CD14-positive monocyte (primary cell): ENCODE measurements around the gene LARGE2. TPM values are rescaled to one million over a fixed set of nuclear protein-coding genes. Genes with fewer than 3 reads are reported as not detected.

Experiments
- DNase-seq, 3 donors: peaks; one replicate each; pipeline ENCODE4 v3.0.0-alpha.2; 2011 to 2022
- H2AFZ ChIP-seq: 2 replicates; pipeline ENCODE4 v1.6.0; 2012; ENCODE audit warnings: mild to moderate bottlenecking, low read depth, low read length, inconsistent platforms; ENCODE audit not compliant: insufficient read depth, poor library complexity, severe bottlenecking
- H3K27ac ChIP-seq, 2 donors: 1 replicate in 1 of 2; 2 replicates in 1 of 2; pipeline ENCODE4 v1.5.1; 2012 to 2013; ENCODE audit warnings: low read length in 2 of 2, control low read depth in 1 of 2, inconsistent platforms in 1 of 2, low read depth in 1 of 2, mild to moderate bottlenecking in 1 of 2
- H3K27me3 ChIP-seq, 2 donors: one replicate each; pipeline versions ENCODE4 v1.6.0 to v1.6.1; 2011 to 2013; ENCODE audit warnings: low read length in 2 of 2; ENCODE audit not compliant: control insufficient read depth in 2 of 2, insufficient read depth in 2 of 2
- H3K36me3 ChIP-seq, 2 donors: replicated peaks in 1 of 2; 1 replicate in 1 of 2; 2 replicates in 1 of 2; pipeline versions ENCODE4 v1.5.1 to v1.6.1; 2012 to 2013; ENCODE audit warnings: low read length in 2 of 2, control low read depth in 1 of 2, inconsistent platforms in 1 of 2, mild to moderate bottlenecking in 1 of 2; ENCODE audit not compliant: insufficient read depth in 2 of 2, control insufficient read depth in 1 of 2
- H3K4me1 ChIP-seq, 2 donors: 1 replicate in 1 of 2; 2 replicates in 1 of 2; pipeline versions ENCODE4 v1.5.1 to v1.6.1; 2012 to 2013; ENCODE audit warnings: low read length in 2 of 2, control low read depth in 1 of 2, inconsistent platforms in 1 of 2, mild to moderate bottlenecking in 1 of 2, moderate library complexity in 1 of 2; ENCODE audit not compliant: insufficient read depth in 2 of 2, control insufficient read depth in 1 of 2
- H3K4me2 ChIP-seq: replicated peaks from 2 replicates; pipeline ENCODE3; 2012; ENCODE audit warnings: low read length, moderate library complexity, mild to moderate bottlenecking; ENCODE audit not compliant: poor library complexity, severe bottlenecking; ENCODE audit errors: extremely low read depth
- H3K4me3 ChIP-seq, 3 experiments: fragments of 200-600 bp in 1 of 3; sonication (generic) in 1 of 3; replicated peaks in 1 of 3; 1 replicate in 2 of 3; 2 replicates in 1 of 3; pipeline ENCODE4 v1.5.1; 2011 to 2013; ENCODE audit warnings: low read length in 3 of 3, mild to moderate bottlenecking in 3 of 3, control low read depth in 2 of 3, low read depth in 2 of 3, inconsistent platforms in 1 of 3, moderate library complexity in 1 of 3
- H3K79me2 ChIP-seq: 2 replicates; pipeline ENCODE4 v1.6.0; 2012; ENCODE audit warnings: mild to moderate bottlenecking, control low read depth, inconsistent platforms, low read length, moderate library complexity; ENCODE audit not compliant: insufficient read depth
- H3K9ac ChIP-seq: 2 replicates; pipeline ENCODE4 v1.6.0; 2017; ENCODE audit warnings: low read length, mild to moderate bottlenecking; ENCODE audit not compliant: insufficient read depth, poor library complexity, severe bottlenecking
- H3K9me3 ChIP-seq, 2 donors: replicated peaks in 1 of 2; 1 replicate in 1 of 2; 2 replicates in 1 of 2; pipeline versions ENCODE4 v1.5.1 to v1.6.1; 2012 to 2013; ENCODE audit warnings: low read length in 2 of 2, control low read depth in 1 of 2; ENCODE audit not compliant: control insufficient read depth in 1 of 2, insufficient read depth in 1 of 2
- H4K20me1 ChIP-seq: 2 replicates; pipeline ENCODE4 v1.6.0; 2012; ENCODE audit warnings: mild to moderate bottlenecking, low read length, control low read depth, moderate library complexity; ENCODE audit not compliant: insufficient read depth
- H3K27ac Mint-ChIP-seq, 7 donors: one replicate each; pipeline ENCODE4 v1.8.0; 2020; ENCODE audit warnings: mild to moderate bottlenecking in 7 of 7, mixed read lengths in 7 of 7, moderate library complexity in 6 of 7, inconsistent platforms in 2 of 7
- H3K27me3 Mint-ChIP-seq, 3 donors: one replicate each; pipeline ENCODE4 v1.8.0; 2021 to 2022; ENCODE audit warnings: low read depth in 3 of 3, mild to moderate bottlenecking in 3 of 3, mixed read lengths in 3 of 3, moderate library complexity in 3 of 3, inconsistent platforms in 1 of 3
- H3K36me3 Mint-ChIP-seq, 2 donors: one replicate each; pipeline ENCODE4 v1.8.0; 2020; ENCODE audit warnings: mixed read lengths in 2 of 2, inconsistent platforms in 1 of 2, mild to moderate bottlenecking in 1 of 2
- H3K4me1 Mint-ChIP-seq: one replicate; pipeline ENCODE4 v1.8.0; 2020; ENCODE audit warnings: mild to moderate bottlenecking, mixed read lengths
- H3K4me3 Mint-ChIP-seq, 2 donors: one replicate each; pipeline ENCODE4 v1.8.0; 2020; ENCODE audit warnings: mild to moderate bottlenecking in 2 of 2, mixed read lengths in 2 of 2, moderate library complexity in 1 of 2
- H3K9me3 Mint-ChIP-seq, 7 donors: one replicate each; pipeline ENCODE4 v1.8.0; 2020 to 2022; ENCODE audit warnings: mixed read lengths in 7 of 7, mild to moderate bottlenecking in 6 of 7, moderate library complexity in 6 of 7, inconsistent platforms in 2 of 7
- whole genome bisulfite sequencing: methylation state at CpG from one replicate; pipeline ENCODE4 v1.1.5; 2013; ENCODE audit warnings: missing lambda C conversion rate; ENCODE audit not compliant: insufficient coverage; 5-methylcytosine and 5-hydroxymethylcytosine counted together
- intact Hi-C, 2 donors: fragments of 100-400 bp; cut with micrococcal nuclease; formaldehyde crosslinking; loops; one replicate each; pipeline versions ENCODE4 v1.15.0 to v1.15.1; 2023
- polyA plus RNA-seq, 3 donors: library from polyadenylated mRNA; depleted of rRNA in 1 of 3; unstranded in 2 of 3; stranded (reverse) in 1 of 3; fragments of 300-500 nt in 2 of 3; fragments of >200 nt in 1 of 3; fragmentation: Illumina TruSeq in 2 of 3; gene quantifications; 1 replicate in 2 of 3; 2 replicates in 1 of 3; pipeline ENCODE4 v1.2.3, GENCODE V29; 2012 to 2021
- TF ChIP-seq, protein P1 (sequence below): fragments of 200-600 bp; IDR thresholded peaks from one replicate; pipeline ENCODE4 v1.8.0; 2022; ENCODE audit warnings: antibody characterized with exemption, mild to moderate bottlenecking

The LARGE2 gene
- polyA plus RNA-seq, 3 donors, result 0.12 TPM; not detected in 2

DNA sequence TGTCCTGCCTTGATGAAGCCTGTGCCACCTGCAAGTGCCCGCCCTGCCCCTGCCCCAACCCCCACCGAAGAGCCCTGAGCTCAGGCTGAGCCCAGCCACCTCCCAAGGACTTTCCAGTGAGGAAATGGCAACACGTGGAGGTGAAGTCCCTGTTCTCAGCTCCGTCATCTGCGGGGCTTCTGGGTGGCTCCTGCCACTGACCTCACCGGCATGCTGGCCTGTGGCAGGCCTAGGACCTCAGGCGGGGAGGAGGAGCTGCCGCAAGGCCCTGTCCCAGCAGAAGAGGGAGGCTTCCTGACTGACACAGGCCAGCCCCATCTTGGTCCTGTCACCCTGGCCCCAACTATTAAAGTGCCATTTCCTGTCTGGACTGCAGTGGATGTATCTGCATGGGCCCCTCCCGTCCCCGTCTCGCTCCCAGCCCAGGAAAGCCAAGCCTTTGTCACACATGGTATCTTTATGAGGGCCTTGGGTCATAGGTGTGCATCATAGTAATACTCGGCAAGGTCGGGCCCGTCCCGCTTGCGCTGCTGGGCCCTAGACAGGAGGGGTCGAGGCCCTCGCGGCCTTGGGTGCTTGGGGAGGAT, 16.3 kb upstream of the LARGE2 start:
- Histone ChIP-seq H3K9ac (no peak overlapping the region), H3K27ac (no peak overlapping the region), H2AFZ (no peak overlapping the region), H3K36me3 (peaks cover 19 to 24% of the 10 kb centered on the region in 2 donors), H3K9me3 (peaks cover 0 to 4% of the 10 kb centered on the region in 2 donors), H3K4me2 (no peak overlapping the region), H3K4me3 (no peak overlapping the region), H4K20me1 (peaks cover 26% of the 10 kb centered on the region), H3K79me2 (no peaks in the 10 kb centered on the region), H3K4me1 (no peaks in the 10 kb centered on the region), H3K27me3 (peaks cover 1 to 8% of the 10 kb centered on the region in 2 donors)
- intact Hi-C loops, result no loop called here
- peak in 2 of 3 donors; percentile 22 to 75 for DNase-seq
- Mint-ChIP-seq H3K4me1 (peaks cover 3% of the 10 kb centered on the region), H3K27ac (peak overlapping the region in 1 of 7 donors; percentile 10), H3K36me3 (peaks cover 22% of the 10 kb centered on the region in 2 donors), H3K4me3 (no peak overlapping the region), H3K27me3 (peaks cover 12 to 36% (median 15%) of the 10 kb centered on the region in 3 donors), H3K9me3 (no peaks in the 10 kb centered on the region)
- WGBS, result 63% methylated on average over 12 of the region's 19 CpGs
- TF ChIP-seq, protein P1, sequence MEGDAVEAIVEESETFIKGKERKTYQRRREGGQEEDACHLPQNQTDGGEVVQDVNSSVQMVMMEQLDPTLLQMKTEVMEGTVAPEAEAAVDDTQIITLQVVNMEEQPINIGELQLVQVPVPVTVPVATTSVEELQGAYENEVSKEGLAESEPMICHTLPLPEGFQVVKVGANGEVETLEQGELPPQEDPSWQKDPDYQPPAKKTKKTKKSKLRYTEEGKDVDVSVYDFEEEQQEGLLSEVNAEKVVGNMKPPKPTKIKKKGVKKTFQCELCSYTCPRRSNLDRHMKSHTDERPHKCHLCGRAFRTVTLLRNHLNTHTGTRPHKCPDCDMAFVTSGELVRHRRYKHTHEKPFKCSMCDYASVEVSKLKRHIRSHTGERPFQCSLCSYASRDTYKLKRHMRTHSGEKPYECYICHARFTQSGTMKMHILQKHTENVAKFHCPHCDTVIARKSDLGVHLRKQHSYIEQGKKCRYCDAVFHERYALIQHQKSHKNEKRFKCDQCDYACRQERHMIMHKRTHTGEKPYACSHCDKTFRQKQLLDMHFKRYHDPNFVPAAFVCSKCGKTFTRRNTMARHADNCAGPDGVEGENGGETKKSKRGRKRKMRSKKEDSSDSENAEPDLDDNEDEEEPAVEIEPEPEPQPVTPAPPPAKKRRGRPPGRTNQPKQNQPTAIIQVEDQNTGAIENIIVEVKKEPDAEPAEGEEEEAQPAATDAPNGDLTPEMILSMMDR, result no peak

DNA sequence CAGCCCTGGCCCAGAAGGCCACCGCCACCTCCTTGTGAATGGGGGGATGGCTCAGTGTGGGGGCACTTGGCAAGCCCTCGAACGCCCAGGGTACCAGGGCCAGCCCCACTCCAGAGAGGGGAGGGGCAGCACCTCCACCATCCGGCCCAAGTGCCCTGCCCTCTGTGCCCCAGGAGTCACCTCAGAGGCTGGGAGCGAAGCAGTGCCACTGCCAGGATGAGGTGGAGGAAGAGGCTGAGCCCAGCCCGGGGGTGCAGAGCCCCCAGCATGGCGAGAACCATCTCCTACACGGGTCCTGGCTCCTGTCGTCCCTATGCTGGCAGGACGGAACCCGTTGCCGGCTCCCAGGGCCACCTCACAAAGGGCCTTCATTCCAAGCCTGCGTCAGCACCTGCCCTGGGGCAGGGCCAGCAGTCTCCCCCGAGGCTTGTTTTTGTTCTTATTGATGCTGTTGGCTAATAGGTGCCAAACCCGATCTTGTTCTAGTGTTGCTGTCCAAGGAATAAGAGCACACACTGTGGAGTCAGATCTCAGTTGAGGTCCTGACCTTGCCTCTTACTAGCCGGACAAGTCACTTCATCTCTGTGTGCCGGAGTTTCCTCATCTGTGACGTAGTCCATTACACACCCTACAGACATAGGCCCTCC, 15.4 kb upstream of the LARGE2 start, which contains the start of gene FREY1:
Gene FREY1, minus strand, starts transcription at position 307 of the 647 bp plus-strand sequence. Its CDS starts 26 bp downstream, at position 281.
- H3K4me3 Mint-ChIP-seq, result no peak within 1 kb of the TSS
- peaks cover 0 to 2% (median 0%) of the 10 kb centered on the region in 7 donors for H3K9me3 Mint-ChIP-seq
- H3K27ac Mint-ChIP-seq, result peak within 1 kb of the TSS in 3 of 7 donors; percentile 8 to 66 (median 10)
- Histone ChIP-seq H3K27me3 (peaks cover 0 to under 1% of the 10 kb centered on the region in 2 donors), H3K4me3 (no peak within 1 kb of the TSS), H3K4me2 (no peak within 1 kb of the TSS), H3K36me3 (peaks cover 27 to 33% of the 10 kb centered on the region in 2 donors), H3K4me1 (no peaks in the 10 kb centered on the region), H2AFZ (no peak within 1 kb of the TSS), H3K9ac (no peak within 1 kb of the TSS), H3K27ac (no peak within 1 kb of the TSS), H3K79me2 (no peaks in the 10 kb centered on the region), H3K9me3 (no peaks in the 10 kb centered on the region), H4K20me1 (peaks cover 30% of the 10 kb centered on the region)
- DNase-seq, result peak in 1 of 3 donors; percentile 55
- intact Hi-C loops, result no loop called here
- TF ChIP-seq, protein P1, result no peak
- 70% methylated on average over 10 of the region's 18 CpGs for WGBS
- peaks cover 3 to 27% (median 6%) of the 10 kb centered on the region in 3 donors for H3K27me3 Mint-ChIP-seq
- peaks cover 3% of the 10 kb centered on the region for H3K4me1 Mint-ChIP-seq
- H3K36me3 Mint-ChIP-seq, result peaks cover 29 to 31% of the 10 kb centered on the region in 2 donors
